HG03139 (cell line): ENCODE measurements around the gene DPYD.
A peak's percentile ranks its signal among the peaks of the same experiment; 100 is the strongest.

Experiments used
- ATAC-seq: cut with Tn5 transposase; IDR thresholded peaks from one replicate; pipeline ENCODE4 v1.9.1; 2021; ENCODE audit not compliant: unreplicated experiment

Gene DPYD

DNA sequence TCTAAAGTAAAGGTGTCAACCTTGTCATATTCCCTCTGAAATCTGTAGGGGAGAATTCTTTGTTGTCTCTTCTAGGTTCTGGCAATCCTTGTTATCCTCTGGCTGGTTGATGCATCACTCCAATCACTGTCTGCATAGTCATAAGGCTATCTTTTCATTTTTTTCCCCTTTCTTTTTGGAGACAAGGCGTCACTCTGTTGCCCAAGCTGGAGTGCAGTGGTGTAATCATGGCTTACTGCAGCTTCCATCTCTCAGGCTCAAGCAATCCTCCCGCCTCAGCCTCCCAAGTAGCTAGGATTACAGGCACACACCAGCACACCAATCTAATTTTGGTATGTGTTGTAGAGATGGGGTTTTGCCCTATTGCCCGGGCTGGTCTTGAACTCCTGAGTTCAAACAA, 12.9 kb downstream of the DPYD start:
- no peak for ATAC-seq

DNA sequence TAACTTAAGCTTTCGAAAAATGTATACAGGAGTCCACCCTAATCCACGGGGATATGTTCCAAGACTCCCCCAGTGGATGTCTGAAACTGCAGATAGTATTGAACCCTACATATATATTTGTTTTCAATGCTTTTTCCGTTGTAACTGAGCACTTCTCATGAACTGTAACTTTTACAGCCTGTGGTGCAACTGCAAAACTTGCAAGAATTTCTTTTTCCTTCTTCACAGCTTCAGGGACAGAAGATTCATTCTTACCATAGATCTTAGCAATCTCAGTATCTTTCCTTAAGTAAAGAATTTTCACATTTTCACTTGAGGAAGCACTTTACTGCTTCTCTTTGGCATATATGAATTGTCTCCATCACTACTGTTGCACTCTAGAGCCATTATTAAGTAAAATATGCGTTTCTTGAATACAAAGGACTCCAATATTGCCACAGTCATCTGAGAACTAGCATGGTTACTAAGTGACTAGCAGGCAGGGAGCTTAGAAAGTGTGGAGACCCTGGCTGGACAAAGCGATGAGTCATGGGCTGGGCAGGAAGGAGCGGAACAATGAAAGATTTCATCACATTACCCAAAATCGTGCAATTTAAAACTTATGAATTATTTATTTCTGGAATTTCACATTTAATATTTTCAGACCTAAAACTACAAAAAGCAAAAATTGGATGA, 14.1 kb downstream of the DPYD start:
- no peak for ATAC-seq

DNA sequence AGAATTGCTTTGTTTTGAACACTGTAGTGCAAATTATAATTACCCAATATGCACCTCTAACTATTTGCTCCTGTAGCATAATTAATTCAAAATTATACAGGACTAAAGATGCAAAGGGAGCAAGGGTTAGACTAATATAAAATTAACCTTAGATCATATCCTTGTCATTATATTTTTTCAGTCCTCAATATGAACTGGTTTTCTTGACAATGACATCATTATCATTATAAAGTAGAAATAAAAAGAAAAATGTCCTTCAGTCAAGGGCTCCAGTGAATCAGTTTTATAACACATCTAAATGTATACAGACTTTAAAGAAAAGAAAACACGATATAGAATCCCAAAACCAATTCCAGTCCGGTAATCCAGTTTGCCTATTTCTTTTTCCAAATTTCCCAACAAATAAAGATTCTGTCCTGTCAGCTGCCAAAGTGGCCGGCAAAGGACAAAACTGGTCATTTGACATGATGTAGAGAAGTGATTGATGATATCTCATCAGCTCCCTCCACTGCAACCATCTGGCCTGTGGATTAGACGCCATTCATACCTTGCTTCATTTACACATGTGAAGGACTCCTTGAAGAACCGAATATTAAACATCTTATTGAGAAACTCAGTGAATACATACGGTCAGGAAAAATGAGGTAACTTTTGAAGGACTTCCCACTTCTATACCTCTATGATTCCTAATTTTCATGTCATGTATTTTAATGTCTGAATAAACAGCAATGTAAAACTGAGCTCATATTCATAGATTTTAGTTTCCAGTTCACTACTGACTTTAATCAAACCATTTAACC, 15.5 kb downstream of the DPYD start:
- no peak for ATAC-seq

DNA sequence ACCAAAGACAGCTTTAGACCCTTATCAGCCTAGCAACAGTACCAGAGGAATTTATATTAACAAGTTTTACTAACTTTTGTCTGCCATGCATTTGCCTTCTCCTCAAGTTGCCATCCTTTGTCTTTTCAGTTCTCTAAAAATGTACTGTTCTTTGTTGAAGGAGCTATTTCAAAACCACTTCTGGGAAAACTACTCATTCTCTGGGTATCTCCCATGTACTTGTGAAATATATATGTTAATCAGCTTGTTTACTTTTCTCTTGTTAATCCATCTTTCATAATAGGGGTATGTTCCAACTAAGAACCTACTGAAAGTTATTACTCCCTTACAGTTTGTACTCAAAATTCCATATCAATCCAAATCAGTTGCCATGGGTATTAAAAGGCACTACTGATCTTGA, 16.3 kb downstream of the DPYD start:
- ATAC-seq, result no peak

DNA sequence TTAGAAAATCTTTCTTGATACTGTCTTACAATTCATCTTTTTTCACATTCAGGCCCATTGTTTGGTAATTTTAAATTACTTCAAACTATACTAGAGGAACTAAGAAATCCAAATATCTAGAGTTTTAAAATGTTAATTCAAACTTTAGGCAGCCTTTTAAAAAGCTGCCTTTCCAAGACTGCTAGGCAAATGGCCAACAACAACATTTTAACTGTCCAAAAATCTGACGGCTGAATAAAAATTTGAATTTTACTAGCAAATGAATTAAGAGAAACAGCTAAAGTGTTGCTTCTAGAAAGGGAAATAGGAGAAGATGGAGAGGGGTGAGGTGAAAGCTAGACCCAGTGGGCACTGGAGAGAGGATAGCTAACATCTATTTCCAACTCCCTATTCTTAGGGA, 17.2 kb downstream of the DPYD start:
- no peak for ATAC-seq

DNA sequence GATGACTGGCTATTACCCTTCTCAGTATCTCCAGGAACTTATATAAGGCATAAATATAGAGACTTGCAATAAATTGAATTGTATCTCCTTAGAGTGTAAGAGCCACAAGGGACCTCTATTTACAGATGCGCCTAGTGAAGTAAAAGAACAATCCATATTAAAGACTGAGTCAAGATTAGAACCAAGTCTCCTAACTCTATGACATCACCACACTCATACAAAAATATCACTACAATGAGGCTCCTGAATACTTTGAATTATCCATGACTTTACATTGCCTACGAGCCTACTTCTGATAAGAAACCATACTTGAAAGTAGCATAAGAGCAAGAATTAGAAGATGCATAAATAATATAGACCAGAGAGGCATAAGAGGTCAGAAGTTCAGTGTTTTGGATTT, 18.8 kb downstream of the DPYD start:
- ATAC-seq, result no peak

DNA sequence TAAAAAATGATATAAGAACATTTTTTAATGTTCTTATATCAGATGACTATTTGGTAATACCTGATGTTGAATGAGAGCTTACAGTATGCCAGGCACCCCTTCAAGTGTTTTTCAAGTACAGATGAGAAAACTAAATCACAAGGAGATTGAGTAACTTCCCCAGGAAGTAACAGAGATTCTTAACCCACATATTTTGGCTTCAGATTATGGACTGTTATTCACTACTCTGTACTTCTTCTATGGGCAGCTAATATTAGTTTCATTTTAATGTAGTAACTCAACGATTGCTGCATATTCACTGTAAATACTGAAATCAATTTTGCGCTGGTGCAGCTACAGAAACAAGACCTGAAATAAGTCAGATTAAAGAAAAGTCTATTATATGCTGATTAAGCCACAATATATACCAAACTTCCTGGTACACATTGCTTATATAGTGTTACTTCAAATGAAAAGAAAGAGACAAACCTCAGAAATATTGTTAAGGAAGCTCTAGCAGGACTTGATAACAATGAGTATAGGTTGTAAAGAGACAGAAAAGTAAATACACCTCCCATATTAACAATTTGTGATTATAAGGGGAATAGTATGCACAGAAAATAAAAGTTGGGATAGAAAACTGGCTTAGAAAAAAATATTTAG, 19.7 kb downstream of the DPYD start:
- ATAC-seq, result no peak

DNA sequence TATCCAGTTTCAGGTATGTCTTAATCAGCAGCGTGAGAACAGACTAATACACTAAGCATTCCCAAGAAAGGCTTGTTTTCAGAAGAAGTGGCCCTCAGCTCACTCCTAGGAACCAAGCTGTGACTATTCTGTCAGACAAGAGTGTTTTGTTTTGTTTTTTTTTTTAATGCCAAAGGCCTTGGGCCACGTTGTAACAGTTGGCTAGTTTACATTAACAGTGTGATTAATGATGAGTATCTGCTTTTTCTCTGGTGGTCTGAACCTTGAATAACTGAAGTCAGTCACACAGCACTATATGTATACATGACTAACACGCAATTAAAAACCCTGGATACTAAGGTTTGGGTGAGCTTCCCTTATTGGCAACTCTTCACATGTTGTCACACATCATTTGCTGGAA, 21.9 kb downstream of the DPYD start:
- no peak for ATAC-seq

DNA sequence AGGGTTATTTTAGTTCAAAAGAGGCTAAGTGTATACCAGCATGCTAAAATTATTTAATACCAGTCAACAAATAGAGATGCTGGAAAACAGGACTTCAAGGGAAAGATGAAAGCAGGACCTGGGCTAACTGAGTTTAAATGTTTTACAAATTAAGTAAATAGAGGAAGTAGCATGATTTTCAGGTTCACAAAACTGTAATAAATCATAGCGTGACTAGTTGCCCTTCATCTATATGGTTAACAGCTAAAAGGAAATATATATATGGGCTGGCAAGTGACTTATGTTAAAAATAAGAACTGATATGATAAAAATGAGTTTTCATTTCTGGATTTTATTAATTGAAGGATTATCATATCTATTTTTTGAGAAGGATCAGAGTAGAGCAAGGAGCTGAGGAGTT, 25.6 kb downstream of the DPYD start:
- ATAC-seq, result no peak

DNA sequence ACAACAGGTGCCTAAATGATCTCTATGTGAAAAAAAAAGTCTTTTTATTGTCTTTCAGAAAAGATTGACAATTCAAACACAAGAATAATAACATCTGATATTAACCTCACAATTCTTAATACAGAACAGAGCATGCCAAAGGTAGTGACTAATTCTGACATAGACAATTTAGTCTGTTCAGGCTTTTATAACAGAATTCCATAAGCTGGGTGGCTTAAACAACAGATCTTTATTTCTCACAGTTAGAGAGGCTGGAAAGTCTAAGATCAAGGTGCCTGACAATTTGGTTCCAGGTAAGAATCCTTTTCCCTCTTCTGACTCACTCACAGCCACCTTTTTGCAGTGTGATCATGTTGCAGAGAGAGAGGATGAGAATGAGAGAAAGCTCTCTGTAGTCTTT, 27.0 kb downstream of the DPYD start:
- no peak for ATAC-seq

DNA sequence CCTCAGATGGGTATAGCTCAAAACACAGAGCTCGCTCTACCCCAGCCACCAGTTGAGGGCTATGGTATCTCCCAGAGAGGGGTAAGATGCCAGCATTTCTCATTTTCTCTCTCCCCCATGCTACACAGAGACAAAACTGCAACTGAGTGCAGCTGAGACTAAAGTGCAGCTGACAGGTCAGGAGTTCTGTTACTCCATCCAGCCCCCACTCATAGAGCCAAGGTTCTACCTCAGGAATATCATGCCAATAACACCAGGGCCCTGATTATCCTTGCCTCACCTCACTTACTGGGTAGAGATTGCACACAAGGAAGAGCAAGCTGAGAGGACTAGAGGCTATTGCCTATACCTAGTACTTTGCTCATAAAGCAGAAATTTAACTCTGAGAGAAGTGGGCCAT, 34.6 kb downstream of the DPYD start:
- ATAC-seq, result no peak

DNA sequence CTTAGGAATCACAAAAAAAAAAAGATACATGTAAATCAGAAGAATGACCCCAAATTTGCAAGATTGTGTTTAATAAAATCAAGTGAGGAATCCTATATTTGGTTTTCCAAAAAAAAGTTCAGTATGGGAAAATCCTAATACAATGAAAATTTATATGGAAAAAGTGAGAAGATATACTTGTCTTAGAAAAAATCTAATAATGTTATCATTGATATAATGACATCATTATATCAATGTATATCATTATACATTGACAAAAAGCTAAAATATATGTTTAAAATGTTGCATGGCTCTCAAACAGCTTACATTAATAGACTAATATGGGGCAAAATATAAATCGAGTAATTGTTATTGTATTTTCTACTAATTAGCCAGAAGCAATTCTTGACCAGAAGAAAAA, 37.0 kb downstream of the DPYD start:
- ATAC-seq, result no peak

DNA sequence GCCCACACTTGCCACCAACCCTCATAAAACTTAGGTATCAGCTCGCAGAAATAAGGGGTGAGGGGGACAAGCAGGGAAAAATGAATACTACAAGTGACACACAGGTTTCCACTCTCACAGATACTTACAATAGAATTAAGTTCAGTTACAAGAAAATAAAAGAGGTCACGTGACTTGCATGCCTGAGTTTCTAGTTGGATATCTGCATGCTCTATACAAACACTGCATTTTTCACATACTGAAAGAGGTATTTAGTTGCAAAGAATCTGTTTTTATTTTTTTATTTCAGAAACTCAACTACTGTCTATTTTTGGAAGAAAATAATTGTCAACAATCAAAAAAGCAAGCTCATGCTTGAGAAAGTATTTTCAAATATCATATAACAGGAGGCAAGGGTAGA, 43.5 kb downstream of the DPYD start:
- no peak for ATAC-seq

DNA sequence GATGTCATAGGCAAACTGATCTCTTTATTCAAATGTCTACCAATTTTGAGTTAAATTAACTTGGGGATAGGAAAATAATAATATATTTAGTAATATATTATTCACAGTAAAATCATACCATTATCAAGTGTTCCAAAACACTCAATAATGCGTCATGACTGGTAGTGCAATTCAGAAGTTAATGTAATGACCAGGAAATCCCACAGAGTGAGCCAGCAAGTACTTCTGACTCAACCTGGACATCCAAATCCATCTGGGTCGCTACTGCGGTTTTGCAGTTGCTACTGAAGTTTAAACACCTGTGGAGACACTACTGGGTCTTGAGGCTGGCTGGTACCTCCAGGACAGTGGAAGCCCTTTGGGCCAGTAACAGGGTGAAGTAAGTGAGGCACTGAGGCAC, 44.8 kb downstream of the DPYD start:
- no peak for ATAC-seq

DNA sequence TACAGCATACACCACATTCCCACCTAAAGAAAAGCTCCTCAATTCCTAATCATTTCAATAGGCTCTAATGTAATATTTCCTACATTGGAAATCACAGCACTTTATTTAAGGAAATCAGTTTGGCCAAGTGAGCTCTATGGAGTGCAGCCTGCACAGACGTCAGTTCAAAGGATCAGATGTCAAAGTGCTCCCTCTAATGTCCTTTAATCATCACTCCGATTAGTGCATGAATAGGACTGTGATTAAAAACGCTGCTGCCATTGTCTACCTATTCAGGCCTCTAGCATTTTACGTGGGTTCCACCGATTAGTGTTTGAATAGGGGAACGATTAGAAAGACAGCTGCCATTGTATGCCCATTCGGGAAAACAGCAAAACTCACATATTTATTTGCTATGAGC, 50.2 kb downstream of the DPYD start:
- ATAC-seq, result no peak

DNA sequence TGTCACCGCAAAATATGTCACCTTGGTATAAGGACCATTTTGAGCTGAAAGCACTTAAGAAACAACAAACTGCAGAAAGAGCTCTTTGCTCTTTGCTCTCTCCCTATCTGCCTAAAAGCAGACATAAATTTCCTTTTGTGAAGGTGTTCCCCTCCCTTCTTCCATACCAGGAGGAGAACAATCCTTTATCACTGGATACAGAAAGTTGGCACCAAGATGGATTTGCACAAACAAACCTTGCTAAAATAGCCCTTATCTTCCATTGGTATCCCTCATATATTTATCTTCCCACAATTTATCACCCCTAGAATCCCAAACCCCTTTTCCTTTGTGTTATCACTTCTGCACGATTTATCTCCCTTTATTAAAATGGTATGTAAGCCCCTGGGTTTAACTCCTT, 51.4 kb downstream of the DPYD start:
- no peak for ATAC-seq

DNA sequence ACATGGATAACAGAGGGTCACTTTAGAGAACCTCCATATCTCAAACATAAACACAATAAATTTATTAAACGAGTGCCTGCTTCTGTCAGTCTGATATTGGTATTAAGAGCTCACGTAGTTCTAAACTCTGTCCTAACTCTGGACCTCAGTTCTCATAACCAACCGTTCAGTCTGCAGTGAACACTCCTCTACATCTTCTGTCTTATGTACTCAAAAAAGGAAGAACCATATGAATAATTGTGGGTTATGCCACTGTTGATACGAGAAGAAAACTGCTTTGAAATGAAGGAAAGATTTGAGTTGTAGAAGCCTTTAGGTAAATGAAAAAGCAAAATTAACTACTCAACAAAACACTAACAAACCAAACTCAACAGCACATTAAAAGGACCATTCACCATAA, 53.7 kb downstream of the DPYD start:
- ATAC-seq, result no peak

DNA sequence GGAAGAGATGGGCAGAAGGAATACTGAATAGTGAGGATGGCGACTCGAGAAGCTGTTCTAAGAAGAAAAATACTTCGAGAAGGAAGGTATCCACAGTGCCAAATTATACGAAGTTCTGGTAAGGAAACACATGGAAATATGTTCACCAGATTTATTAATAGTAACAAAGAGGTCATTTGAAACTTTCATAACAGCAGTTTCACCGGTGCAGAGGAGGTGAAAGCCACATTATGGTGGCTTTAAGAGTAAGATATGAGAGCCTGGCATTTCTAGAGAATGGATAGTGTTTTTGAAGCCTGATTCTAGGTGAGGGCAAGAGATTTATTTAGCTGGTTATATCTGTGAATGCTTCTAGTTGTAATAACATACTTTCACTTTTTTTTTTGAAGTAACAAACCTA, 56.2 kb downstream of the DPYD start:
- peak; percentile 55 for ATAC-seq

DNA sequence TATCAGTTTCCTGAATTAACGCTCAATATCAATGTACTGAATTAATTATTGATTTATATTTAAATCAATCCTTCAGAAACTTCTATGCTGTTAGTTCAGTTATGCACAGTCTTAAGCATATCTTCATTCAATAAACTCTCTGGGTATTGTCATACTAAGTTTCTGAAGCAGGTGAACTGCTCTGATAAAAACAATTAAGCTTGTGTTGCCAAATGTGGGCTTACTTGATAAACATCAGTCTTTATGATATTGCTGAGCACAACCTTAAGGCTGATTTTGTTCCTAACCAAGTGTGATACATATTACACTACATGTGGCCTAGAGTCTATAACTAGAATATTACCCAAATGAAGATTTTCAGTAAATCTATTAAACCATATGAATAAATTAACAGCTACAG, 67.6 kb downstream of the DPYD start:
- ATAC-seq, result no peak

DNA sequence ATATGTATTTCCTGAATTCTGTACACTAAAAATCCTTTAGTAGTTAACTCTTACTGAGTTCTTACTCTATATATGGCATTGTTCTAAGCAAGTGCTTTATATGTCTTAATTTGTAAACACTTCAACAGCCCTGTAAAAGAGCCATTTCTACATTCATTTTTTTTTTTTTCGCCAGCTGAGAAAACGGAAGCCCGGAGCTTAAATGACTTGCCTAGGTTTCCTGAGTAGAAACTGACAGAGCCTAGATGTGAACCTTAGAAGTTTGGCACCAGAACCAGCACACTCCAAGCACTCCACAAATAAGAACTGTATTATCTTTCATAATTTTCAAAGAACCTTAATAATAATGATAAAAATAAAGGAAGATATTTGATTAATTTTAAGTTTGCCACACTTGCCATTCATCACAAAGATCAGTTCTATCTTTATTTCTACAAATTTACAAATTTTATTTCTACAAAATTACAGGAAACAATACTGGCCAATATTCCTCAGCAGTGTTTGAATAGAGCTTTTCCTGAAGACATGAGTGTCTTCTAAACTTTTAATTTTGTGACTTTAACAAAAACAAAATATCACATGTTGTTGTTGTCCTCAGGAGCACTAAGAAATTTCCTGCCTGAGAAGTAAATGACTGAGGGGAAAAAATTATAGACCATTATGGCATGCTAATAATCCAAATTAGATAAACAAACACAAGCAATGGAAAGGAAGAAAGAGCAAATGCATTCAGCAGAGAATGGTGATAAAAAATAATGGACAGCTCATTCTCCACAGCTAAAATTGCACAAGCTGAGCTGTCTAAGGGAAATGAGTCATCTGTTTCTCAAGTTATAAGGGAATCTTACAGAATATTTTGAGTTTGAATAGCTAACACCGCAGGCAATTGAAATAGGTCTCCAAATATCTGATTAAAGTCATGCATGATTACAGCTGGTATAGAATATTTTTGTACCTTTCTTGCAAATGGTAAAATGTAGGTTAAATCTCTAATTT, 71.2 kb downstream of the DPYD start:
- no peak for ATAC-seq

DNA sequence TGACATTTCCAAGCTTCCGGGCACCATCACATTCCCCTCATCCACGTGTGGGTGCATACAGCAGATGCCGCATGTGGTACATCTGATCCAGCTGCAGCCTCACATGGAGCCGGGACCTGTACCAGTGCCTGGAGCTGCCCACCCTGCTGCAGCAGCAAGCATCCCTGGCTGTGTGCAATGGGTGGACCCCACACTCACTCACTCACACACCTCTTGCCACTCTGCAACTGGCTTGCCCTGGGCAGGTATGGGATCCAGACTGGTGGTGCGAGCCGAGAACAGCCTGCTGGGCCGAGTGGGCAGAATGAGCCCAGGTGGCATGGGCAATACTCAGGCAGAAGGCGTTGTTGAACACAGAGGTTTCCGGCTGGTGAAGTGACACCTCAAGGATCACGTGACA, 75.0 kb downstream of the DPYD start:
- ATAC-seq, result no peak
